GM19395 (cell line): ENCODE measurements around the gene PTPA.
"Not testable (repeated sequence)": the region's sequence is repeated elsewhere in the genome, so short reads cannot be mapped to it uniquely, and the experiment has no call there.

Experiments used
- ATAC-seq: cut with Tn5 transposase; IDR thresholded peaks from one replicate; pipeline ENCODE4 v1.9.1; 2021; ENCODE audit warnings: mild to moderate bottlenecking, moderate library complexity; ENCODE audit not compliant: unreplicated experiment

Gene PTPA

DNA sequence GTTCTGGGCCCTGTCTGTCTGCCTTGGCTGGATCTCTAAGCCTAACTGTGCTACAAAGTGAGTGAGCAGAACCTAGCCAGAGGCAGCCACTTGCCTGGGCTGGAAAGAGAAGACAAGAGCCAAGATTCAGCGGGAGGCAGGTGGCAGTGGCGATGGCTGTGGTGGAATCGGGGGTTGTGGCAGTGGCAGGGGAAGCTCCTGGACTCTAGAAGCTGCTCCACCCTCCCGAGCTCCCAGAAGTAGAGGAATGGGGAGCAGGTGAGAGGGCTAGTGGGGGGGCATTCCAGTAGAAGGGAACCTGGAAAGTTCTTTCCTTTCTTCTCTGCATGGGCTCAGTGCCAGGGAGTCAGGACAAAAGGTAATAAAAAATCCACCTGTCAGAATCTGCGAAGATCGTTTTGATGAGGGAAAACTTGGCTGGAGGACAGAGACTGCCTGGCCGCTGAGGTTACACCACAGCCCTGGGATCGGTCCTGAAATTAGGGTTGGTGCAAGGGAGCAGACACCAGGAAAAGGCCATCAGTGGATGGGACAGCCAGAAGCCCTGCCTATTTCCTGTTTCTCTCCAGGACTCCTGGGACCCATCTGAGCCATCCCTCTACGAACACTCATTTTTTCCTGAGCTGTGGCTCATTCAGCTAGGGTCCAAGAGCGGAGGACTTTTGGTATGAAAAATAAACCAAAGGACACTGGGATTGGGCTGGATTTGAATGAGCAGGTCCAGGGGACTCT lies 2.2 kb upstream of the PTPA start:
- ATAC-seq: no peak

DNA sequence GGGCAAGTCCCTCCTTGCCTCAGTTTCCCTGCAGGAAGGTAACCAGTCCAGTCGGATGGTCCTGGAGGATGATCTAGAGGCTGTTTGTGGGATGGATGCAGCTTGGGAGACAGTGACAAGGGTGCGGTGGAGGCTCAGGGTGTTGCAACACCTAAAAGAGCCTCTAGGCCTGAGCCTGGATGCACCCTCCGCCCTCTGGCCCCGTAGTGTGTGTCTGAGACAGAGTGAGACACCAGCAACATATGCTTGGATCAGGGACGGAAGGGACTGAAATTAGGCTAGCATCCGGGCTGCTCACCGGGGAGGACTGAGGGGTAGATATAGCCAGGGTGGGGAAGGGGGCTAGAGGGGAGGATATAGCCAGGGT lies 1.7 kb upstream of the PTPA start:
- ATAC-seq: no peak

GRCh38 chr9:129109952-129110739 lies 1.1 kb upstream of the PTPA start:
- ATAC-seq: peak; percentile 8

- ATAC-seq: peak; percentile 30
Measured at GRCh38 chr9:129111528-129112151, 425 bp downstream of the PTPA start.

GRCh38 chr9:129112526-129112925 lies 1.3 kb downstream of the PTPA start:
- ATAC-seq: not testable (repeated sequence)

DNA sequence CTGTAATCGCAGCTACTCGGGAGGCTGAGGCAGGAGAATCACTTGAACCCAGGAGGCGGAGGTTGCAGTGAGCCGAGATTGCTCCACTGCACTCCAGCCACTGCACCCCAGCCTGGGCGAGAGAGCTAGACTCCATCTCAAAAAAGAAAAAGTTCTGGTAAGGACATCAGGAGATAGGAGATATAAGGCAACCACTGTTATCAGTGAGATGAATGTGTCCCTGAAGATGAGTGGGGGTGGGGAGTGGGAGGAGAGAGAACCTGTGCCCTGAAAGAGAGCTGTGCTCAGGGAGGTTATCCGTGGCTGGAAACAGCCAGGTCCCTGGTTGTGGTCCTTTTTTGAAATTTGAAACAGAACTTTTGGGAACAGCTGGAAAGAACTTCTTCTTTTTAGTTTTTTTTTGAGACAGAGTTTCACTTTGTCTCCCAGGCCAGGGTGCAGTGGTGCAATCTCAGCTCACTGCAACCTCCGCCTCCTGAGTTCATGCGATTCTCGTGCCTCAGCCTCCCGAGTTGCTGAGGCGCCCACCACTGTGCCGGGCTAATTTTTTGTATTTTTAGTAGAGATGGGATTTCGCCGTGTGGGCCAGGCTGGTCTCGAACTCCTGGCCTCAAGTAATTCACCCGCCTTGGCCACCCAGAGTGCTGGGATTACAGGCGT lies 2.6 kb downstream of the PTPA start:
- ATAC-seq: no peak

DNA sequence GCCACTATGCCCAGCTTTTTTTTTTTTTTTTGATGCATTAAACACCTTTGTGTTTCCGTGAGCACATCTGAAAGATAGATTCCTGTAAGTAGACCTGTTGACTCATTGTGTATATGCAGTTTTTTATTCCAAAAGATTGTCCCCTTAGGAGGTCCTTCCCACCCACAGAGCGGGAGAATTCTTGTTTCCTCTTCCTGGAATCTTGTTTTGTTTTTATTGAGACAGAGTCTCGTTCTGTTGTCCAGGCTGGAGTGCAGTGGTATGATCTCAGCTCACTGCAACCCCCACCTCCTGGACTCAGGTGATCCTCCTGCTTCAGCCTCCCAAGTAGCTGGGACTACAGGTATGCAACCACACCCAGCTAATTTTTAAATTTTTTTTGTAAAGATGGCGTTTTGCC lies 7.6 kb downstream of the PTPA start:
- no peak for ATAC-seq

DNA sequence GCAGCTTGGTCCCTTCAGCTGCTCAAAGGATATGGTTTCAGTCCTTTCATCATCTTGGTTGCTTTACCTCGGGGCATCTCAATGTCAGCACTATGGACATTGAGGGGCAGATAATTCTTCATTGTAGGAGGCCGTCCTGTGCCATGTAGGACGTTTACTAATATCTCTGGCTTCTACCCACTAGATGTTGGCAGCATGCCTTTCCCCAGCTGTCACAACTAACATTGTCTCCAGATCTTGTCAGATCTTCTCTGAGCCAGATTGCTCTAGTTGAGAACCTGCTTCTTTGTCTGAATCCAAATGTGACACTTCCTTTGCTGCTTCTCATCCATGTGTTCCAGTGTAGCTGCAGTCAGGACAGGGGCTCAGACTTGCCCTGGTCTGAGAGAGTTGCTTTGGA lies 10.3 kb downstream of the PTPA start:
- no peak for ATAC-seq

DNA sequence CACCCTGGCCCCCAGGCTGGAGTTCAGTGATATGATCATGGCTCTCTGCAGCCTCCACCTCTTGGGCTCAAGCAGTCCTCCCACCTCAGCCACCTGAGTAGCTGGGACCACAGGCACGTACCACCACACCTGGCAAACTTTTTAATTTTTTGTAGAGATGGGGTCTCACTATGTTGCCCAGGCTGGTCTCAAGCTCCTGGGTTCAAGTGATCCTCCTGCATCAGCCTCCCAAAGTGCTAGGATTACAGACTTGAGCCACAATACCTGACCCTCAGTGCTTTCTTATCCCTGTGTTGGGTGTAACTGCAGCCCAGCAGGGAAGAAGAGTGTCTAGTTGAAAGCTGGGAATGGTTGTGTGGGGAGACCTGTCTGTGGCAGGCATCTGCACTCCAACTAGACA lies 10.9 kb downstream of the PTPA start:
- no peak for ATAC-seq

GRCh38 chr9:129122976-129123375 lies 11.8 kb downstream of the PTPA start:
- ATAC-seq: not testable (repeated sequence)

GRCh38 chr9:129124506-129125069 lies 13.4 kb downstream of the PTPA start:
- no peak for ATAC-seq

DNA sequence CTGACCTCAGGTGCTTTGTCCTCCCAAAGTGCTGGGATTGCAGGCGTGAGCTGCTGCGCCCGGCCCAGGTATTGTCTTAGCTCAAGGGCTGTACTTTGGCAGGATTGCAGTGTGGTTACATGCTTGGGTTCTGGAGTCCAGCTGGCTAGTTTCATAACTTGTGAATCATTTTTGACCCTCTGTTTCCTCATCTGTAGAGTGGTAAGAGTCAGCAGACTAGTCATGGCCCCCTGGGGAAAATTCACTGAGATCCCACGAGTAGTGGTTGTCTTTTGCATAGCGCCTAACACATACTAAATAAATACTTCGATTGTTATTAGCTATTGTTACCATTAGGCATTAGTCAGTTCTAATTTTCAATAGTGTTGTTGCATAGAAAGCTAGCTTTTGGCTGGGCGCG lies 14.3 kb downstream of the PTPA start:
- no peak for ATAC-seq

- ATAC-seq: no peak
Measured at GRCh38 chr9:129126749-129127618, 15.8 kb downstream of the PTPA start.

GRCh38 chr9:129128689-129129088 lies 17.5 kb downstream of the PTPA start:
- no peak for ATAC-seq

DNA sequence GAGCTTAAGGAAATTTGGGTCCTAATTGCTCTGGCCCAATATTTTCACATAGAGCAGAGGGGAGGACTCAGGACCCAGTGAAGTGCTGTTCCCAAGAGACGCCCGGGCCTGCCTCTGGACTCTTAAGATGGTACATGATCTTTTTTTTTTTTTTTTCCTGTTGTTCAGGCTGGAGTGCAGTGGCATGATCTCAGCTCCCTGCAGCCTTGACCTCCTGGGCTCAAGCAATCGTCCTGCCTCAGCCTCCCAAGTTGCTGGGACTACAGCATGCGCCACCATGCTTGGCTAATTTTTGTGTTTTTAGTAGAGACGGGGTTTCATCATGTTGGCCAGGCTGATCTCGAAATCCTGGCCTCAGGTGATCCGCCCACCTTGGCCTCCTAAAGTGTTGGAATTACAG lies 19.1 kb downstream of the PTPA start:
- not testable (repeated sequence) for ATAC-seq

DNA sequence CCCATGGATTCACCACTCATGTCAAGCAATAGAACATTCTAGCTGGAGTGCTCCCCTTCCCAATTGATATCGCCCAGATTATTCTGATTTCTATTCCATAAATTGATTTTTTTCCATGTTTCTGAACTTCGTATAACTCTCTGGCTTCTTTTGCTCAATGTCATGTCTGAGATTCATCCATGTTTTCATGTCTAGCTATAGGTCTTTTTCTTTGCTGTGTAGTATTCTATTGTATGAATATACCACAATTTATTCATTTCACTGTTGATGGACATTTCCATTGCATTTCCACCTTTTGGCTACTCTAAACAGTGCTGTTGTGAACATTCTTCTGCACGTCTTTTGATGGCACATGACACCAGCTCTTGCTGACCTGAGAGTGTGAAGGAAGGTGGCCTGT lies 19.6 kb downstream of the PTPA start:
- ATAC-seq: no peak

DNA sequence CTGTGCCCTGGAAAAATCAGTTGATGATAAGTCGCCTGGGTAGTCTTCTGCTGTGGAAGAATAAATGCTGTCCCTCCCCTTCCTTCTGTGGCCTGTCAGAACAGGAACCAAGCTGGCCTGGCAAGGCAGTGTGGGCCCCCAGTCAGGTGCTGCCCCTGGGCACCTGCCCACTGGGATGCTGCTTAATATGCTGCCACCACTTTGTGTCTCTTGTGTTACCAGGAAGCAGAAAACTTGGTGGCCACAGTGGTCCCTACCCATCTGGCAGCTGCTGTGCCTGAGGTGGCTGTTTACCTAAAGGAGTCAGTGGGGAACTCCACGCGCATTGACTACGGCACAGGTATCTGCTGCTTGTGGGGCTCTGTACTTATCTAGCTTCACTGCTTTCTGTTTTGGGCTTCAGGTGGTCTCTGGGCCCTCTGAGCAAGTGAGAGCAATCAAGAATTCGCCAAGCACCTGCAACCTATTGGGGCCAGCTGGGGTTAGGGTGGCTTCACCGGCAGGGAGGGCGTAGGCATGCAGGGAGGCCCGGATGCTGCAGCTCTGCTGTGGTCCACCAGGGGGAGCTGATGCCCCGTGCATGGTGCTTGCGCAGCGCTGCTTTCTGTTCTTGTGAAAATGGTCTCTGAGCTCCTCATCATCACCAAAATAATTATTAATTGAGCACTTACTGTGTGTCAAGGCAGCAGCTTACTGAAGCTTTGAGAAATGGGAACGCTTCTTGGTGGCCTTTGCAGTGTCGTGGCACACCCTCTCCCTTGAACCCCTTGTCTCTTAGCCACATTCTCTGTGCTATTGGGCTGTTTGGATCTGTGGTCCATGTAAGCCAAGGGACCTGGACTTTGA lies 20.3 kb downstream of the PTPA start:
- ATAC-seq: peak; percentile 76

DNA sequence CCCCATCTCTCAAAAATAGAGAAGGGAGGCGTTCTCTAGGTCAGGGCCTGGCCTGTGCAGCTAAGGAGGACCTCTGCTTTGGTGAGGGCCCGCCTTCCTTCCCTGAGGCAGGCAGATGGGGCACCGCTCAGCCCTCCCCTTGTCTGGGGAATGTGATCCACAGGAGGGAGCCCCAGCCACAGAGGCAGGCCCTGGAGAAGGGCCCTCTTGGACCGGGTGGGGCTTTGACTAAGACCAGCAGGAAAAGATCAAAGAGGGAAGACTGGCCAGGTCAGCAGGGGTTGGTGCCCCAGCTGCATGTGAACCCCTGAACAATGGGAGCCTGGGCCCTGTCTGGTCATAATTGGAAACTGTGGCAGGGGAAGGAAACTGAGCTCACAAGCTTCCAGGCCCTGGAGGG lies 21.9 kb downstream of the PTPA start:
- ATAC-seq: no peak

GRCh38 chr9:129135476-129135875 lies 24.3 kb downstream of the PTPA start:
- no peak for ATAC-seq
